ENCODE measurements around the gene FCRL6.

The FCRL6 gene

GRCh38 chr1:159859767-159860322, 57.7 kb downstream of the FCRL6 start:
- H3K27ac ChIP-seq (ENCODE audit: low read depth, low read length), result no peak overlapping the region
- H3K9ac ChIP-seq (ENCODE audit: low read depth in 1 of 2, low read length in 2 of 2), result no peak overlapping the region
- peaks cover 6 to 10% of the 10 kb centered on the region in 2 donors for H3K4me1 ChIP-seq (ENCODE audit: control insufficient read depth in 1 of 2, insufficient read depth in 2 of 2, low read length in 2 of 2)
- no peaks in the 10 kb centered on the region for H3K36me3 ChIP-seq (ENCODE audit: control insufficient read depth in 1 of 2, insufficient read depth in 2 of 2, low read length in 2 of 2)
- no peaks in the 10 kb centered on the region for H3K9me3 ChIP-seq (ENCODE audit: control insufficient read depth in 1 of 2, low read length in 2 of 2)
- H3K27me3 ChIP-seq (ENCODE audit: control insufficient read depth in 1 of 2, insufficient read depth in 2 of 2, low read length in 2 of 2), result no peaks in the 10 kb centered on the region
- no peak overlapping the region for H3K4me3 ChIP-seq (ENCODE audit: low read depth in 1 of 2, low read length in 2 of 2)

- no peak overlapping the region for H3K27ac ChIP-seq (ENCODE audit: low read depth, low read length)
- H3K9ac ChIP-seq (ENCODE audit: low read depth in 1 of 2, low read length in 2 of 2), result no peak overlapping the region
- peaks cover 1 to 8% of the 10 kb centered on the region in 2 donors for H3K4me1 ChIP-seq (ENCODE audit: control insufficient read depth in 1 of 2, insufficient read depth in 2 of 2, low read length in 2 of 2)
- no peak overlapping the region for H3K4me3 ChIP-seq (ENCODE audit: low read depth in 1 of 2, low read length in 2 of 2)
- no peaks in the 10 kb centered on the region for H3K9me3 ChIP-seq (ENCODE audit: control insufficient read depth in 1 of 2, low read length in 2 of 2)
- no peaks in the 10 kb centered on the region for H3K27me3 ChIP-seq (ENCODE audit: control insufficient read depth in 1 of 2, insufficient read depth in 2 of 2, low read length in 2 of 2)
- no peaks in the 10 kb centered on the region for H3K36me3 ChIP-seq (ENCODE audit: control insufficient read depth in 1 of 2, insufficient read depth in 2 of 2, low read length in 2 of 2)
Measured at GRCh38 chr1:159860456-159860855, 58.3 kb downstream of the FCRL6 start.

- Histone ChIP-seq H3K9ac (ENCODE audit: low read depth in 1 of 2, low read length in 2 of 2) (no peak overlapping the region), H3K9me3 (ENCODE audit: control insufficient read depth in 1 of 2, low read length in 2 of 2) (no peaks in the 10 kb centered on the region), H3K4me3 (ENCODE audit: low read depth in 1 of 2, low read length in 2 of 2) (no peak overlapping the region), H3K27me3 (ENCODE audit: control insufficient read depth in 1 of 2, insufficient read depth in 2 of 2, low read length in 2 of 2) (no peaks in the 10 kb centered on the region), H3K27ac (ENCODE audit: low read depth, low read length) (no peak overlapping the region), H3K36me3 (ENCODE audit: control insufficient read depth in 1 of 2, insufficient read depth in 2 of 2, low read length in 2 of 2) (no peaks in the 10 kb centered on the region), H3K4me1 (ENCODE audit: control insufficient read depth in 1 of 2, insufficient read depth in 2 of 2, low read length in 2 of 2) (peaks cover 0 to 7% of the 10 kb centered on the region in 2 donors)
Measured at GRCh38 chr1:159861218-159861617, 59.1 kb downstream of the FCRL6 start.

GRCh38 chr1:159862031-159862430, 59.9 kb downstream of the FCRL6 start:
- no peaks in the 10 kb centered on the region for H3K9me3 ChIP-seq (ENCODE audit: control insufficient read depth in 1 of 2, low read length in 2 of 2)
- H3K4me3 ChIP-seq (ENCODE audit: low read depth in 1 of 2, low read length in 2 of 2), result no peak overlapping the region
- H3K36me3 ChIP-seq (ENCODE audit: control insufficient read depth in 1 of 2, insufficient read depth in 2 of 2, low read length in 2 of 2), result no peaks in the 10 kb centered on the region
- no peak overlapping the region for H3K9ac ChIP-seq (ENCODE audit: low read depth in 1 of 2, low read length in 2 of 2)
- no peak overlapping the region for H3K27ac ChIP-seq (ENCODE audit: low read depth, low read length)
- no peaks in the 10 kb centered on the region for H3K27me3 ChIP-seq (ENCODE audit: control insufficient read depth in 1 of 2, insufficient read depth in 2 of 2, low read length in 2 of 2)
- peaks cover 4 to 7% of the 10 kb centered on the region in 2 donors for H3K4me1 ChIP-seq (ENCODE audit: control insufficient read depth in 1 of 2, insufficient read depth in 2 of 2, low read length in 2 of 2)

- Histone ChIP-seq H3K27me3 (ENCODE audit: control insufficient read depth in 1 of 2, insufficient read depth in 2 of 2, low read length in 2 of 2) (no peaks in the 10 kb centered on the region), H3K4me3 (ENCODE audit: low read depth in 1 of 2, low read length in 2 of 2) (no peak within 1 kb of the TSS), H3K9me3 (ENCODE audit: control insufficient read depth in 1 of 2, low read length in 2 of 2) (no peaks in the 10 kb centered on the region), H3K9ac (ENCODE audit: low read depth in 1 of 2, low read length in 2 of 2) (no peak within 1 kb of the TSS), H3K4me1 (ENCODE audit: control insufficient read depth in 1 of 2, insufficient read depth in 2 of 2, low read length in 2 of 2) (peaks cover 7 to 10% of the 10 kb centered on the region in 2 donors), H3K36me3 (ENCODE audit: control insufficient read depth in 1 of 2, insufficient read depth in 2 of 2, low read length in 2 of 2) (no peaks in the 10 kb centered on the region), H3K27ac (ENCODE audit: low read depth, low read length) (no peak within 1 kb of the TSS)
Measured at GRCh38 chr1:159862557-159862956, 60.4 kb downstream of the FCRL6 start, which contains the start of gene VSIG8. VSIG8 (minus strand) TSS chr1:159862657; CDS start chr1:159862521, 136 bp downstream.

- H3K27ac ChIP-seq (ENCODE audit: low read depth, low read length), result no peak overlapping the region
- no peak overlapping the region for H3K4me3 ChIP-seq (ENCODE audit: low read depth in 1 of 2, low read length in 2 of 2)
- no peaks in the 10 kb centered on the region for H3K36me3 ChIP-seq (ENCODE audit: control insufficient read depth in 1 of 2, insufficient read depth in 2 of 2, low read length in 2 of 2)
- H3K27me3 ChIP-seq (ENCODE audit: control insufficient read depth in 1 of 2, insufficient read depth in 2 of 2, low read length in 2 of 2), result no peaks in the 10 kb centered on the region
- no peaks in the 10 kb centered on the region for H3K9me3 ChIP-seq (ENCODE audit: control insufficient read depth in 1 of 2, low read length in 2 of 2)
- H3K9ac ChIP-seq (ENCODE audit: low read depth in 1 of 2, low read length in 2 of 2), result no peak overlapping the region
- H3K4me1 ChIP-seq (ENCODE audit: control insufficient read depth in 1 of 2, insufficient read depth in 2 of 2, low read length in 2 of 2), result peaks cover 22 to 26% of the 10 kb centered on the region in 2 donors
Measured at GRCh38 chr1:159864262-159864661, 62.1 kb downstream of the FCRL6 start.

Data from duodenal mucosa (tissue), 2 donors.